GM19238 (cell line): ENCODE measurements around the gene IDH3G.
A peak's percentile ranks its signal among the peaks of the same experiment; 100 is the strongest.

Experiments used
- DNase-seq: peaks from one replicate; pipeline ENCODE4 v3.0.0; 2011; ENCODE audit warnings: low spot score; ENCODE audit not compliant: insufficient read length

IDH3G gene

GRCh38 chrX:153773741-153774575 is 20.2 kb downstream of the IDH3G start:
- DNase-seq: no peak

- no peak for DNase-seq
Measured at GRCh38 chrX:153773218-153773611, 21.0 kb downstream of the IDH3G start.

- DNase-seq: no peak
Measured at GRCh38 chrX:153772316-153773217, 21.6 kb downstream of the IDH3G start.

- DNase-seq: no peak
Measured at GRCh38 chrX:153771415-153772315, 22.5 kb downstream of the IDH3G start.

GRCh38 chrX:153770601-153771414 is 23.4 kb downstream of the IDH3G start:
- no peak for DNase-seq

- no peak for DNase-seq
Measured at GRCh38 chrX:153769865-153770600, 24.1 kb downstream of the IDH3G start.

GRCh38 chrX:153769158-153769864 is 24.9 kb downstream of the IDH3G start:
- DNase-seq: no peak

- DNase-seq: no peak
Measured at GRCh38 chrX:153768311-153769157, 25.6 kb downstream of the IDH3G start.

- DNase-seq: no peak
Measured at GRCh38 chrX:153767674-153768055, 26.5 kb downstream of the IDH3G start.

- DNase-seq: no peak
Measured at GRCh38 chrX:153766871-153767673, 27.1 kb downstream of the IDH3G start.

GRCh38 chrX:153766098-153766817 is 27.9 kb downstream of the IDH3G start:
- DNase-seq: peak; percentile 7

GRCh38 chrX:153765138-153766079 is 28.8 kb downstream of the IDH3G start:
- DNase-seq: no peak

GRCh38 chrX:153764786-153765137 is 29.4 kb downstream of the IDH3G start:
- peak; percentile 1 for DNase-seq

GRCh38 chrX:153763989-153764755 is 30.0 kb downstream of the IDH3G start, which contains the start of gene PLXNB3:
Gene PLXNB3, plus strand, starts transcription at chrX:153764249. Its CDS starts 1,287 bp downstream, at chrX:153765536.
- DNase-seq: peak; percentile 81
